Measurements from ENCODE around the gene GOT2.

DNA sequence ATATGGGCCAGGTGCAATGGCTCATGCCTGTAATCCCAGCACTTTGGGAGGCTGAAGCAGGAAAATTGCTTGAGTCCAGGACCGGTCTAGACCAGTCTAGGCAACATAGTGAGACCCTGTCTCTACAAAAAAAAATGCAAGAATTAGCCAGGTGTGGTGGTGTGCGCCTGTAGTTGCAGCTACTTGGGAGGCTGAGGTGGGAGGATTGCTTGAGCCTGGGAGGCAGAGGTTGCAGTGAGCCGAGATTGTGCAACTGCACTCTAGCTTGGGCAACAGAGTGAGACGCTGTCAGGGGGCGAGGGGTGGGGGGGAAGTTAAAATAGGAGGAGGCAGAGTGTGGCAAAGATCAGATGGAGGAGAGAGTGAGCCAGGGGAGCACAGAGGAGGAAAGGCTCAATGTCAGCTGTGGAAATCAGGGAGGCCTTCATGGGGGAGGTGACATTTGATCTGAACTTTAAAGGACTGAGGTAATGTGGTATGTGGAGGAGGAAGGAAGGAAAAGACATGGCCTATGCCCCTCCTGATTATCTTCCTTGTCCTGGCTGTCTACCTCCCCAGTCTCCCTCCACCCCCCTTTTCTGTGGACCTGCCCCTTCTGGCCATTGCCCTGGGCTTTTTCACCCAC lies 4.7 kb upstream of the GOT2 start:
- TF ChIP-seq, protein P1, sequence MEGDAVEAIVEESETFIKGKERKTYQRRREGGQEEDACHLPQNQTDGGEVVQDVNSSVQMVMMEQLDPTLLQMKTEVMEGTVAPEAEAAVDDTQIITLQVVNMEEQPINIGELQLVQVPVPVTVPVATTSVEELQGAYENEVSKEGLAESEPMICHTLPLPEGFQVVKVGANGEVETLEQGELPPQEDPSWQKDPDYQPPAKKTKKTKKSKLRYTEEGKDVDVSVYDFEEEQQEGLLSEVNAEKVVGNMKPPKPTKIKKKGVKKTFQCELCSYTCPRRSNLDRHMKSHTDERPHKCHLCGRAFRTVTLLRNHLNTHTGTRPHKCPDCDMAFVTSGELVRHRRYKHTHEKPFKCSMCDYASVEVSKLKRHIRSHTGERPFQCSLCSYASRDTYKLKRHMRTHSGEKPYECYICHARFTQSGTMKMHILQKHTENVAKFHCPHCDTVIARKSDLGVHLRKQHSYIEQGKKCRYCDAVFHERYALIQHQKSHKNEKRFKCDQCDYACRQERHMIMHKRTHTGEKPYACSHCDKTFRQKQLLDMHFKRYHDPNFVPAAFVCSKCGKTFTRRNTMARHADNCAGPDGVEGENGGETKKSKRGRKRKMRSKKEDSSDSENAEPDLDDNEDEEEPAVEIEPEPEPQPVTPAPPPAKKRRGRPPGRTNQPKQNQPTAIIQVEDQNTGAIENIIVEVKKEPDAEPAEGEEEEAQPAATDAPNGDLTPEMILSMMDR (IDR thresholded peaks at IDR 0.05) = no peak
- no peak for TF ChIP-seq POLR2A (IDR thresholded peaks at IDR 0.05)

Data from sigmoid colon (tissue), 3 donors.